Measurements from ENCODE around the gene PRR18. TPM values are rescaled to one million over a fixed set of nuclear protein-coding genes. Genes with fewer than 3 reads are reported as not detected.

Gene PRR18
- total and polyA plus RNA-seq, 9 of the 15 experiments (the other 6 are each of a cell fraction or from before 2014, with no cell fraction given): not detected

- TF ChIP-seq, protein P1, sequence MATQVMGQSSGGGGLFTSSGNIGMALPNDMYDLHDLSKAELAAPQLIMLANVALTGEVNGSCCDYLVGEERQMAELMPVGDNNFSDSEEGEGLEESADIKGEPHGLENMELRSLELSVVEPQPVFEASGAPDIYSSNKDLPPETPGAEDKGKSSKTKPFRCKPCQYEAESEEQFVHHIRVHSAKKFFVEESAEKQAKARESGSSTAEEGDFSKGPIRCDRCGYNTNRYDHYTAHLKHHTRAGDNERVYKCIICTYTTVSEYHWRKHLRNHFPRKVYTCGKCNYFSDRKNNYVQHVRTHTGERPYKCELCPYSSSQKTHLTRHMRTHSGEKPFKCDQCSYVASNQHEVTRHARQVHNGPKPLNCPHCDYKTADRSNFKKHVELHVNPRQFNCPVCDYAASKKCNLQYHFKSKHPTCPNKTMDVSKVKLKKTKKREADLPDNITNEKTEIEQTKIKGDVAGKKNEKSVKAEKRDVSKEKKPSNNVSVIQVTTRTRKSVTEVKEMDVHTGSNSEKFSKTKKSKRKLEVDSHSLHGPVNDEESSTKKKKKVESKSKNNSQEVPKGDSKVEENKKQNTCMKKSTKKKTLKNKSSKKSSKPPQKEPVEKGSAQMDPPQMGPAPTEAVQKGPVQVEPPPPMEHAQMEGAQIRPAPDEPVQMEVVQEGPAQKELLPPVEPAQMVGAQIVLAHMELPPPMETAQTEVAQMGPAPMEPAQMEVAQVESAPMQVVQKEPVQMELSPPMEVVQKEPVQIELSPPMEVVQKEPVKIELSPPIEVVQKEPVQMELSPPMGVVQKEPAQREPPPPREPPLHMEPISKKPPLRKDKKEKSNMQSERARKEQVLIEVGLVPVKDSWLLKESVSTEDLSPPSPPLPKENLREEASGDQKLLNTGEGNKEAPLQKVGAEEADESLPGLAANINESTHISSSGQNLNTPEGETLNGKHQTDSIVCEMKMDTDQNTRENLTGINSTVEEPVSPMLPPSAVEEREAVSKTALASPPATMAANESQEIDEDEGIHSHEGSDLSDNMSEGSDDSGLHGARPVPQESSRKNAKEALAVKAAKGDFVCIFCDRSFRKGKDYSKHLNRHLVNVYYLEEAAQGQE (IDR thresholded peaks at IDR 0.05; ENCODE audit: borderline replicate concordance): no peak
- TF ChIP-seq, protein P1 (CRISPR knock-in tag; IDR thresholded peaks at IDR 0.05; ENCODE audit: low read depth): no peak
- TF ChIP-seq TAL1 (IDR thresholded peaks at IDR 0.05): no peak
- TF ChIP-seq HDAC6 (IDR thresholded peaks at IDR 0.05; ENCODE audit: low read depth, low read length): no peak
- no peak for TF ChIP-seq NFATC3 (IDR thresholded peaks at IDR 0.05)
- peak; percentile 81 for TF ChIP-seq TCF7 (IDR thresholded peaks at IDR 0.05; ENCODE audit: borderline replicate concordance)
- TF ChIP-seq, protein P2, sequence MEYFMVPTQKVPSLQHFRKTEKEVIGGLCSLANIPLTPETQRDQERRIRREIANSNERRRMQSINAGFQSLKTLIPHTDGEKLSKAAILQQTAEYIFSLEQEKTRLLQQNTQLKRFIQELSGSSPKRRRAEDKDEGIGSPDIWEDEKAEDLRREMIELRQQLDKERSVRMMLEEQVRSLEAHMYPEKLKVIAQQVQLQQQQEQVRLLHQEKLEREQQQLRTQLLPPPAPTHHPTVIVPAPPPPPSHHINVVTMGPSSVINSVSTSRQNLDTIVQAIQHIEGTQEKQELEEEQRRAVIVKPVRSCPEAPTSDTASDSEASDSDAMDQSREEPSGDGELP (CRISPR knock-in tag; IDR thresholded peaks at IDR 0.05; ENCODE audit: borderline replicate concordance): peak; percentile 93
- no peak for TF ChIP-seq TCF7L2 (IDR thresholded peaks at IDR 0.05; ENCODE audit: low read depth, low read length)
- peak; percentile 92 for TF ChIP-seq RBBP5 (IDR thresholded peaks at IDR 0.05; ENCODE audit: borderline replicate concordance, insufficient read depth, low read length, poor library complexity, severe bottlenecking)
- no peak; the same call in 1 of the 2 replicates for TF ChIP-seq SMAD4 (CRISPR knock-in tag; conservative IDR thresholded peaks at IDR 0.05)
- no peak for TF ChIP-seq RBM14 (IDR thresholded peaks at IDR 0.05; ENCODE audit: borderline replicate concordance, insufficient read depth, low read depth, low read length)
- peak; percentile 80 for TF ChIP-seq SAP30 (IDR thresholded peaks at IDR 0.05; ENCODE audit: borderline replicate concordance, insufficient read depth, low read depth, low read length, poor library complexity, severe bottlenecking)
- peak; percentile 24; the same call in 1 of the 2 replicates for TF ChIP-seq SOX6 (IDR thresholded peaks at IDR 0.05)
Measured at GRCh38 chr6:166342349-166343149, 34.4 kb upstream of the PRR18 start, which contains the start of gene SFT2D1 (continued).

Measured in K562 (cell line).